ENCODE measurements around the gene DEPDC5. TPM values are rescaled to one million over a fixed set of nuclear protein-coding genes. Genes with fewer than 3 reads are reported as not detected.

DEPDC5 gene
- total and polyA plus RNA-seq, 9 donors = 8.0 to 10.7 (median 8.5) TPM

GRCh38 chr22:31743871-31744270 lies 9.9 kb upstream of the DEPDC5 start:
- no peaks in the 10 kb centered on the region for H3K27me3 ChIP-seq (ENCODE audit: control insufficient read depth, insufficient read depth, low read length)
- no peak overlapping the region for H3K27ac ChIP-seq (ENCODE audit: low read length)
- H3K36me3 ChIP-seq (ENCODE audit: control insufficient read depth, insufficient read depth, low read length) = peaks cover 6% of the 10 kb centered on the region
- no peak for DNase-seq
- peaks cover 5% of the 10 kb centered on the region for H3K4me1 ChIP-seq (ENCODE audit: control insufficient read depth, insufficient read depth, low read length)
- WGBS (ENCODE audit: insufficient coverage) = no CpG with 5 or more reads among the region's 7 CpGs
- H3K9me3 ChIP-seq (replicated peaks; ENCODE audit: control insufficient read depth, low read depth, low read length) = no peaks in the 10 kb centered on the region
- H3K4me3 ChIP-seq (ENCODE audit: low read length) = no peak overlapping the region

DNA sequence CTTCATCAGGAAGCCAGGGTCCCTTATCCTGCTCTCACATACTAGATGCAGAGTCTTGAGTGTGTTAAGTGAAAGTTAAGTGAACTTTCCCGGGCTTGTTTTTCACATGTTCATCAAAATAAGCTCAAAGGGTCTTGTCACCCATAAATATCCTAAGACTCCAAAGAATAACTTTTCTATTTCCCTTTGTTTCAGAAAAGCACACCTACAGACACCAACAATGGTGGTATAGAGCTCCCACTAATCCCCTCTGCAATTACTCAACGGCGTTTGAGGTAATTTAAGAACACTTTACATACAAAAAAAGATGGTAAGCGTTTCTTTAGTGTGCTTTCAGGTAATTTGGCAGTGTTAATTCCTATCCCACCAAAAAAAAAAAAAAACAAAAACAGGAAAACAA lies 6.4 kb upstream of the DEPDC5 start:
- peaks cover 4% of the 10 kb centered on the region for H3K36me3 ChIP-seq (ENCODE audit: control insufficient read depth, insufficient read depth, low read length)
- no peak overlapping the region for H3K27ac ChIP-seq (ENCODE audit: low read length)
- no peak overlapping the region for H3K4me3 ChIP-seq (ENCODE audit: low read length)
- H3K9me3 ChIP-seq (replicated peaks; ENCODE audit: control insufficient read depth, low read depth, low read length) = no peaks in the 10 kb centered on the region
- WGBS (ENCODE audit: insufficient coverage) = no CpG with 5 or more reads among the region's 4 CpGs
- H3K4me1 ChIP-seq (ENCODE audit: control insufficient read depth, insufficient read depth, low read length) = peaks cover 19% of the 10 kb centered on the region
- DNase-seq = no peak
- H3K27me3 ChIP-seq (ENCODE audit: control insufficient read depth, insufficient read depth, low read length) = no peaks in the 10 kb centered on the region

- Histone ChIP-seq H3K27me3 (ENCODE audit: control insufficient read depth, insufficient read depth, low read length) (no peaks in the 10 kb centered on the region), H3K36me3 (ENCODE audit: control insufficient read depth, insufficient read depth, low read length) (peaks cover 4% of the 10 kb centered on the region), H3K4me3 (ENCODE audit: low read length) (peak overlapping the region; percentile 75), H3K9me3 (replicated peaks; ENCODE audit: control insufficient read depth, low read depth, low read length) (no peaks in the 10 kb centered on the region), H3K27ac (ENCODE audit: low read length) (no peak overlapping the region), H3K4me1 (ENCODE audit: control insufficient read depth, insufficient read depth, low read length) (peaks cover 29% of the 10 kb centered on the region)
- WGBS (ENCODE audit: insufficient coverage) = 33% methylated on average over 1 of the region's 2 CpGs
- no peak for DNase-seq
Observed at GRCh38 chr22:31748490-31748889, 5.3 kb upstream of the DEPDC5 start.

- peak; percentile 98 for DNase-seq
- Histone ChIP-seq H3K4me1 (ENCODE audit: control insufficient read depth, insufficient read depth, low read length) (peaks cover 38% of the 10 kb centered on the region), H3K9me3 (replicated peaks; ENCODE audit: control insufficient read depth, low read depth, low read length) (no peaks in the 10 kb centered on the region), H3K27me3 (ENCODE audit: control insufficient read depth, insufficient read depth, low read length) (no peaks in the 10 kb centered on the region), H3K27ac (ENCODE audit: low read length) (peak within 1 kb of the TSS; percentile 81), H3K36me3 (ENCODE audit: control insufficient read depth, insufficient read depth, low read length) (peaks cover 2% of the 10 kb centered on the region), H3K4me3 (ENCODE audit: low read length) (peak within 1 kb of the TSS; percentile 75)
- under 1% methylated on average over 60 of the region's 62 CpGs for WGBS (ENCODE audit: insufficient coverage)
Observed at GRCh38 chr22:31749636-31750364, 4.0 kb upstream of the DEPDC5 start, which contains the start of gene PRR14L. Gene PRR14L, minus strand, starts transcription at chr22:31750132. Its CDS starts 11,272 bp downstream, at chr22:31738860.

DNA sequence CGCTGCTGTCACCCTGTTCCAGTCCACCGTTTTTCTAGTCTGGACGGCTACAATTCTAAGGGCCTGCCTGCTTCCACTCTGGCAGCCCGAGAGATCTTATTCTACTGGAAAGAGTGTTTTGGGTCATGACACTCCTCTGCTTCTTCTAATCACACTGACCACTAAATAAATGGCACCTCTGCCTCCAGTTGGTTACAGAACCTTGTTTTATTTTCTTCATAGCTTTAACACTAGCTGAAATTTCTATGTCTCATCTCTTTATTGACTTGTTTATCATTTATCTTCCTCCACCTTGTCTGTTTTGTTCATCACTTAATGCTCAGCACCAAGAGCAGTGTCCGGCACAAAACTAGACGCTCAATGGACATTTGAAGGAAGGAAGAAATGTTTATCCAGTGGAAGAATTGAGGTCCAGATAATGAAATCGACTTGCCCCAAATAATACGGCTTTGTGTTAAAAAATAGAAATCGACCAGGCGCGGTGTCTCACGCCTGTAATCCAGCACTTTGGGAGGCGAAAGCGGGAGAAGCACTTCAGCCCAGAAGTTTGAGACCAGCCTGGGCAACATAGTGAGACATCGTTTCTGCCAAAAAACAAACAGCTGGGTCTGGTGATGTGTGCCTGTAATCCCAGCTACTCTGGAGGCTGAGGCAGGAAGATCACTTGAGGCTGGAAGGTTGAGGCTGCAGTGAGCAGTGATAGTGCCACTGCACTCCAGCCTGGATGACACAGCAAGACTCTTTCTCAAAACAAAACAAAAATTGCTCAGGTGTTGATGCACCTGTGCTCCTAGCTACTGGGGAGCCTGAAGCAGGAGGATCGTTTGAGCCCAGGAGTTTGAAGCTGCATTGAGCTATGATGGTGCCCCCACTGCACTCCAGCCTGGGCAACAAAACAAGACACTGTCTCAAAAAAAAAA lies 3.2 kb upstream of the DEPDC5 start:
- Histone ChIP-seq H3K9me3 (replicated peaks; ENCODE audit: control insufficient read depth, low read depth, low read length) (no peaks in the 10 kb centered on the region), H3K27ac (ENCODE audit: low read length) (peak overlapping the region; percentile 23), H3K4me1 (ENCODE audit: control insufficient read depth, insufficient read depth, low read length) (peaks cover 38% of the 10 kb centered on the region), H3K4me3 (ENCODE audit: low read length) (no peak overlapping the region), H3K36me3 (ENCODE audit: control insufficient read depth, insufficient read depth, low read length) (peaks cover 2% of the 10 kb centered on the region), H3K27me3 (ENCODE audit: control insufficient read depth, insufficient read depth, low read length) (no peaks in the 10 kb centered on the region)
- 64% methylated on average over 13 of the region's 16 CpGs for WGBS (ENCODE audit: insufficient coverage)
- DNase-seq = no peak

GRCh38 chr22:31752096-31752847 lies 1.5 kb upstream of the DEPDC5 start:
- no peak for DNase-seq
- Histone ChIP-seq H3K9me3 (replicated peaks; ENCODE audit: control insufficient read depth, low read depth, low read length) (no peaks in the 10 kb centered on the region), H3K4me3 (ENCODE audit: low read length) (no peak overlapping the region), H3K27me3 (ENCODE audit: control insufficient read depth, insufficient read depth, low read length) (no peaks in the 10 kb centered on the region), H3K4me1 (ENCODE audit: control insufficient read depth, insufficient read depth, low read length) (peaks cover 38% of the 10 kb centered on the region), H3K36me3 (ENCODE audit: control insufficient read depth, insufficient read depth, low read length) (peaks cover 6% of the 10 kb centered on the region), H3K27ac (ENCODE audit: low read length) (peak overlapping the region; percentile 99)
- 48% methylated on average over 4 of the region's 7 CpGs for WGBS (ENCODE audit: insufficient coverage)

DNA sequence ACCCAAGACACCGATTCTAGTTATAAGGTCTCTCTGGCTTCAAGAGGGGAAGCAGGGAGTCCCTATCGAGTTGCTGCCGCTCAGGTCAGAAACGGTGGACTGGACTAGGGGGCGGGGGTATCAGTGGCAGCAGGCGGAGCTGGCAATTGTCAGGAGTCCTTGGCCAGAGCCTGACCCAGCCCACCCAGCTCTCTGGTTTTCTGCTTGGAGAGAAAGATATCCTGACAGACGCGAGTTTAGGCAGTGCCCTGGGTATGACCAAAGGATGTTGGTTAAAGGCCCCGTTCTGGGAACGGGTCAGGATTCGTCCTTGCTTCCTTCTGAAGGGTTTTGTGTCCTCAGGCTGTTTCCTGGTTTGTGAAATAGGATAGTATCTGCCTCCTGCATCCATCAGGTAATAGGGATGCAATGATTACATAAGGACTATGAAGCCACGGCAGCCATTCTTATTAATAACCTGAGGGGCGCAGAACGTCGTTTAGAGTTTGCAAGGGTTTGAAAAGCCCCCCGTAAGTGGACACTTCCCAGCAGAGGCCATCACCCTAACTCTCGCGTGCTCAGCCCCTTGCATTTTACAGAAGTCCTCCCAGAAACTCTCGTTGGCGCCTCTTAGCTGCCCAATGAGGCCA lies 700 bp upstream of the DEPDC5 start:
- peaks cover 38% of the 10 kb centered on the region for H3K4me1 ChIP-seq (ENCODE audit: control insufficient read depth, insufficient read depth, low read length)
- WGBS (ENCODE audit: insufficient coverage) = 2% methylated on average over 17 of the region's 20 CpGs

GRCh38 chr22:31754813-31755212 lies 994 bp downstream of the DEPDC5 start:
- no peak for DNase-seq
- H3K4me3 ChIP-seq (ENCODE audit: low read length) = no peak overlapping the region
- 36% methylated on average over 2 of the region's 6 CpGs for WGBS (ENCODE audit: insufficient coverage)
- peaks cover 9% of the 10 kb centered on the region for H3K36me3 ChIP-seq (ENCODE audit: control insufficient read depth, insufficient read depth, low read length)
- peaks cover 33% of the 10 kb centered on the region for H3K4me1 ChIP-seq (ENCODE audit: control insufficient read depth, insufficient read depth, low read length)
- no peaks in the 10 kb centered on the region for H3K9me3 ChIP-seq (replicated peaks; ENCODE audit: control insufficient read depth, low read depth, low read length)
- peak overlapping the region; percentile 87 for H3K27ac ChIP-seq (ENCODE audit: low read length)
- H3K27me3 ChIP-seq (ENCODE audit: control insufficient read depth, insufficient read depth, low read length) = no peaks in the 10 kb centered on the region

More for the DNA sequence above, 700 bp upstream of the DEPDC5 start:
- peaks cover 3% of the 10 kb centered on the region for H3K36me3 ChIP-seq (ENCODE audit: control insufficient read depth, insufficient read depth, low read length)
- peak; percentile 70 for DNase-seq
- H3K4me3 ChIP-seq (ENCODE audit: low read length) = peak overlapping the region; percentile 55
- H3K27me3 ChIP-seq (ENCODE audit: control insufficient read depth, insufficient read depth, low read length) = no peaks in the 10 kb centered on the region
- H3K27ac ChIP-seq (ENCODE audit: low read length) = peak overlapping the region; percentile 99
- no peaks in the 10 kb centered on the region for H3K9me3 ChIP-seq (replicated peaks; ENCODE audit: control insufficient read depth, low read depth, low read length)

GRCh38 chr22:31757265-31757664 lies 3.4 kb downstream of the DEPDC5 start:
- no peak for DNase-seq
- H3K9me3 ChIP-seq (replicated peaks; ENCODE audit: control insufficient read depth, low read depth, low read length) = no peaks in the 10 kb centered on the region
- H3K27me3 ChIP-seq (ENCODE audit: control insufficient read depth, insufficient read depth, low read length) = no peaks in the 10 kb centered on the region
- H3K27ac ChIP-seq (ENCODE audit: low read length) = no peak overlapping the region
- H3K36me3 ChIP-seq (ENCODE audit: control insufficient read depth, insufficient read depth, low read length) = peaks cover 19% of the 10 kb centered on the region
- peaks cover 21% of the 10 kb centered on the region for H3K4me1 ChIP-seq (ENCODE audit: control insufficient read depth, insufficient read depth, low read length)
- no peak overlapping the region for H3K4me3 ChIP-seq (ENCODE audit: low read length)
- no CpG with 5 or more reads among the region's 1 CpG for WGBS (ENCODE audit: insufficient coverage)
